Lung (tissue), 12 donors: ENCODE results near the gene ERBB4. TPM values are rescaled to one million over a fixed set of nuclear protein-coding genes. Genes with fewer than 3 reads are reported as not detected.

ENCODE experiments used
- ATAC-seq: fragments of 200-7000 bp; cut with Tn5 transposase; one replicate; pipeline ENCODE4 v1.9.1; 2020; ENCODE audit warnings: moderate number of reproducible peaks; ENCODE audit not compliant: insufficient read depth, low FRiP score
- DNase-seq, 3 donors: peaks; one replicate each; pipeline ENCODE4 v3.0.0-alpha.2; 2013 to 2017
- H3K27ac ChIP-seq, 2 donors: one replicate each; pipeline ENCODE4 v1.5.1; 2013; ENCODE audit warnings: mild to moderate bottlenecking in 2 of 2, moderate library complexity in 2 of 2, control low read depth in 1 of 2, inconsistent platforms in 1 of 2, low read depth in 1 of 2, low read length in 1 of 2
- H3K27me3 ChIP-seq, 3 donors: one replicate each; pipeline ENCODE4 v1.5.1; 2013; ENCODE audit warnings: low read length in 2 of 3; ENCODE audit not compliant: control insufficient read depth in 3 of 3, insufficient read depth in 3 of 3
- H3K36me3 ChIP-seq, 4 donors: one replicate each; pipeline ENCODE4 v1.5.1; 2013; ENCODE audit warnings: low read length in 4 of 4, mild to moderate bottlenecking in 1 of 4, moderate library complexity in 1 of 4; ENCODE audit not compliant: control insufficient read depth in 4 of 4, insufficient read depth in 4 of 4
- H3K4me1 ChIP-seq, 5 donors: one replicate each; pipeline ENCODE4 v1.5.1; 2013; ENCODE audit warnings: low read length in 5 of 5, mild to moderate bottlenecking in 2 of 5, moderate library complexity in 1 of 5; ENCODE audit not compliant: control insufficient read depth in 5 of 5, insufficient read depth in 5 of 5
- H3K4me3 ChIP-seq: one replicate; pipeline ENCODE4 v1.5.1; 2013; ENCODE audit warnings: mild to moderate bottlenecking, control low read depth, moderate library complexity
- H3K9ac ChIP-seq, 2 donors: one replicate each; pipeline ENCODE4 v1.5.1; 2013; ENCODE audit warnings: low read length in 2 of 2, control low read depth in 1 of 2; ENCODE audit not compliant: insufficient read depth in 1 of 2
- H3K9me3 ChIP-seq, 4 donors: one replicate each; pipeline ENCODE4 v1.5.1; 2013; ENCODE audit warnings: low read length in 3 of 4, mild to moderate bottlenecking in 1 of 4, moderate library complexity in 1 of 4; ENCODE audit not compliant: control insufficient read depth in 4 of 4, insufficient read depth in 3 of 4
- CTCF ChIP-seq: IDR thresholded peaks from 2 replicates; pipeline ENCODE4 v1.5.1; 2012; ENCODE audit warnings: mild to moderate bottlenecking; ENCODE audit errors: control extremely low read depth, extremely low read depth
- WGBS, 2 donors: extraction: QIAGEN DNeasy Blood & Tissue Kit; methylation state at CpG; one replicate each; pipeline ENCODE4 v1.1.7; 2013; 5-methylcytosine and 5-hydroxymethylcytosine counted together
- polyA plus RNA-seq, 2 donors: library from polyadenylated mRNA; stranded (reverse); fragments of 200-250 nt; gene quantifications; one replicate each; pipeline ENCODE4 v1.2.1, GENCODE V29; 2013
- total RNA-seq, 2 donors: library from RNA; depleted of rRNA in 1 of 2; stranded (reverse); fragments of >200 nt in 1 of 2; gene quantifications; one replicate each; pipeline ENCODE4 v1.2.1, GENCODE V29; 2014 to 2021
- donor health status: control.
- donor health status: control.
- donor health status: Bipolar disorder and iron deficiency.
- donor health status: healthy.
- donor health status: DM: yes; HTN: yes; CAD: no.

The ERBB4 gene
- total and polyA plus RNA-seq, 4 donors: 0.41 to 16.8 (median 5.3) TPM

GRCh38 chr2:212158081-212158480 lies 380.5 kb downstream of the ERBB4 start:
- Histone ChIP-seq H3K27ac (no peak overlapping the region), H3K27me3 (no peaks in the 10 kb centered on the region), H3K9ac (no peak overlapping the region), H3K4me3 (no peak overlapping the region), H3K4me1 (no peaks in the 10 kb centered on the region), H3K9me3 (no peaks in the 10 kb centered on the region), H3K36me3 (no peaks in the 10 kb centered on the region)
- ATAC-seq (no peak), DNase-seq (no peak)
- WGBS, 2 donors: 75 to 79% methylated on average over 1 of the region's 1 CpG
- no peak for TF ChIP-seq CTCF

GRCh38 chr2:212157012-212157411 lies 381.6 kb downstream of the ERBB4 start:
- 34 to 40% methylated on average over 1 of the region's 1 CpG for WGBS, 2 donors

GRCh38 chr2:212156088-212156487 lies 382.5 kb downstream of the ERBB4 start:
- Histone ChIP-seq H3K9me3 (no peaks in the 10 kb centered on the region), H3K27me3 (no peaks in the 10 kb centered on the region), H3K9ac (no peak overlapping the region), H3K4me1 (no peaks in the 10 kb centered on the region), H3K4me3 (no peak overlapping the region), H3K27ac (no peak overlapping the region), H3K36me3 (no peaks in the 10 kb centered on the region)
- TF ChIP-seq CTCF: no peak
- DNase-seq (no peak), ATAC-seq (no peak)
- 87 to 88% methylated on average over 3 of the region's 3 CpGs for WGBS, 2 donors

More at GRCh38 chr2:212157012-212157411, 381.6 kb downstream of the ERBB4 start:
- Histone ChIP-seq H3K36me3 (no peaks in the 10 kb centered on the region), H3K4me3 (no peak overlapping the region), H3K4me1 (no peaks in the 10 kb centered on the region), H3K9me3 (no peaks in the 10 kb centered on the region), H3K27ac (no peak overlapping the region), H3K9ac (no peak overlapping the region), H3K27me3 (no peaks in the 10 kb centered on the region)
- no peak for TF ChIP-seq CTCF
- ATAC-seq: no peak
- DNase-seq: no peak

GRCh38 chr2:212154477-212154878 lies 384.1 kb downstream of the ERBB4 start:
- no peaks in the 10 kb centered on the region for H3K4me1 ChIP-seq
- ATAC-seq (no peak), DNase-seq (no peak)
- no peaks in the 10 kb centered on the region for H3K27me3 ChIP-seq
- H3K9ac ChIP-seq: no peak overlapping the region
- 76 to 84% methylated on average over 2 of the region's 2 CpGs for WGBS, 2 donors
- TF ChIP-seq CTCF: no peak
- no peaks in the 10 kb centered on the region for H3K36me3 ChIP-seq
- H3K27ac ChIP-seq: no peak overlapping the region
- H3K9me3 ChIP-seq: no peaks in the 10 kb centered on the region
- no peak overlapping the region for H3K4me3 ChIP-seq
